Fibroblast of upper back skin (primary cell): ENCODE data around the gene LDB2.
A peak's percentile ranks its signal among the peaks of the same experiment; 100 is the strongest.
"Not testable (repeated sequence)": the region's sequence is repeated elsewhere in the genome, so short reads cannot be mapped to it uniquely, and the experiment has no call there.

Source experiments
- DNase-seq: peaks from one replicate; pipeline ENCODE4 v3.0.0-alpha.2; 2013

Gene LDB2

GRCh38 chr4:16582036-16582435 lies 316.4 kb downstream of the LDB2 start:
- no peak for DNase-seq

DNA sequence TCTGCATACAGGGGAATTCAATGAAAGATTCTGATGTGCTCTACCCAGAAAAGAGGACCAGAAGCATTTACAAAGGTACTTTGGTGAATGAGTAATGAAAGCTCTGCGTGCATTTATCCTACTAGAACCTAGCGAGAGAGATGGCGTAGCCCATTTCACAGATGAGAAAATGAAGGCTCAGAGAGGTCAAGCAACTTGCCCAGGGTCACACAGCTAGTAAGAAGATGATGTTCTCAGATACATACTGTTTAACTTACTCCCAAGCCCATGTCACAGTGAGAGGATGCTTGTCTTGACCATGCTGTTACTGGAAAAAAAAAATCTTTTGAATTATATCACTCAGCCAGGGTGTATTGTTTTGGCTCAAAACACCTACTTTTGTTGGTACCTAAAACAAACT lies 317.3 kb downstream of the LDB2 start:
- no peak for DNase-seq

GRCh38 chr4:16580514-16580913 lies 317.9 kb downstream of the LDB2 start:
- DNase-seq, result no peak

DNA sequence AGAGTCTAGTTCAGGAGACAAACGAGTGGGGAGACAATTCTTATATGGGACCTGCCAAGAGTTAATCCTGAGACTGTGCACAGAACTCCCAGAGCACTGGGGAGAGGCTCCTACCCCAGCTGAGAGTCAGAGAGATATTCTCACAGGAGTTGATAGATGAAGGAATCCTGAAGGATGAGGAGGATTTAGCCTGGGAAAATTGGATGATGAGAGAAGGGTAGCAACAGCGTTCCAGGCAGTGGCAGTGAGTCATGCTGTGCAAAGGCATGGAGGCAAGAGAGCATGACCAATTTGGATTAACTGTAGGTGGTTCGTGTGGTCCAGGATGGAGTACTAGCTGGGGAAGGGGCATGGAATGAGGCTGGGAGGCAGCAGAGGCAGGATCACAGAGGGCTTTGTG lies 318.6 kb downstream of the LDB2 start:
- DNase-seq, result peak; percentile 51

- DNase-seq, result no peak
Measured at GRCh38 chr4:16577177-16577576, 321.3 kb downstream of the LDB2 start.

DNA sequence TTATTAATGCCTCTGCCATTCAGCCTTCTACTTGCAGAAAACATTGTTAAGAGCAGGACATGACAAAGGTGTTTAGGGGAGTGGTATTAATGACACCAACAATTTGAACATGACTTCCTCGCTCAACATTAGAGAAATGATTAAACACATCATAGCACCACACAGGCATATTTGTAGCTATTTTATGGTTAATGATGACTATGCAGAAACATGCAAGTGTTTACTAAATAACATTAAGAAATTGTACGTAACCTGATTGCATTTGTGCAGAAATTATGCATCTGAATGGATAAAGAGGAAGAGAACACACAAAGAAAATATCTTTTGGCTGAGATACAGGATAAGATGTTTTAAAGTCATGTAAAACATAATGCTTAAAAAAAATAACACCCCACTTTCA lies 323.5 kb downstream of the LDB2 start:
- no peak for DNase-seq

DNA sequence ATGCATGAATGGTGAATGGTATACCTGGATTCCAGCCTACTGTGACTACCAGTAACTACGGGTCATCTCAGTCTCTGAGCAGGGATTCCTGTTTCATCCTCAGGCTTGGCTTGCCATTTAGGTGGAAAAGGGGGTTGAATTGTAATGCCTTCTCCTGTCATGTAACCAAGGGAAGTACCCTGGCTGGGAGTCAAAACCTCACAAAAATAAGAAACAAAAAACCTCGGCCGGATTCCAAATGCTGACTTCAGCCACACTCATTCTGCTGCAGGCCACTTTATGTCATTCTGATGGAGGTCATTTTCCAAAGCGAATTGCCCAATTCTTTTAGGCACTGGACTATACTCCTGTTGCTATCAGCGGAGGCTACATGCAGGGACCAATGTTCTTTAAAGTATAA lies 324.7 kb downstream of the LDB2 start:
- DNase-seq, result peak; percentile 66

- peak; percentile 67 for DNase-seq
Measured at GRCh38 chr4:16573206-16573605, 325.2 kb downstream of the LDB2 start.

DNA sequence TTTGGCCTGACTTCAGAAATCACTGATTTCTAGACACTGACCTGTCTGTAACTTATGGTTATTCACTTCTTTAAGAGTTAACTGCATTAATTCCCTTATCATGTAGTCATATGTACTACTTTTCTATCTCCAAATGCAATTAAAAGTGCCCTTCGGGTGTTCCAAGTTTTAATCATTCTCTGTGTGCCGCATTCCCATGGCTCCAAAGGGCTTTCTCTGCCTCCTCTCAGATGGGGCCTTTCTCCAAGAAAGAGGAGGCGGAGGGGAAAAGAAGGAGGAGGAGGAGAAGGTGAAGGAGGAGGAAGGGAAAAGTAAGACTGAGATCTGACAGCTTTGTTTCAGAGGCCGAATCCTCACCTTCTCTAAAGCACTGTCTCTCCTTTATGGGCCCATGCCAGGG lies 325.8 kb downstream of the LDB2 start:
- no peak for DNase-seq

DNA sequence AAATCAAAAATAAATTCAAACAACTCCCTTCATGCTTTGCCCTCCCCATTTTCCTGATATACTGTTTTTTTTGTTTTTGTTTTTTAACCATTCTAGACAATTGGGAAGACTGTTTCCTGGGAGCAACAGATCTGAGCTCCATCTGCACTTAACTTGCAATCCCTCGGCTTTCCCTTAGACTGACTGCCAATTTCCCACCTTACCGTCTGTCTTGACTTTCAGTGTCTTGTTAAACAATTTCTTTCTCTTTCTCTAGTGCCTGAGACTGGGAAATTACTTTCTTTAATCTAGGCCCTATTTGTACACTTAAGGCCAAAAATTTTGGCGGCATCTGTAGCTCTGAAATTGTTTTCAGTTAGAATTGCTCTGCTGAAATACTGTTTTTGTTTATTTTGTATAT lies 326.3 kb downstream of the LDB2 start:
- no peak for DNase-seq

- no peak for DNase-seq
Measured at GRCh38 chr4:16569790-16570189, 328.7 kb downstream of the LDB2 start.

GRCh38 chr4:16557316-16557715 lies 341.1 kb downstream of the LDB2 start:
- DNase-seq, result not testable (repeated sequence)

GRCh38 chr4:16555156-16555555 lies 343.3 kb downstream of the LDB2 start:
- no peak for DNase-seq

GRCh38 chr4:16550531-16550930 lies 347.9 kb downstream of the LDB2 start:
- DNase-seq, result no peak

DNA sequence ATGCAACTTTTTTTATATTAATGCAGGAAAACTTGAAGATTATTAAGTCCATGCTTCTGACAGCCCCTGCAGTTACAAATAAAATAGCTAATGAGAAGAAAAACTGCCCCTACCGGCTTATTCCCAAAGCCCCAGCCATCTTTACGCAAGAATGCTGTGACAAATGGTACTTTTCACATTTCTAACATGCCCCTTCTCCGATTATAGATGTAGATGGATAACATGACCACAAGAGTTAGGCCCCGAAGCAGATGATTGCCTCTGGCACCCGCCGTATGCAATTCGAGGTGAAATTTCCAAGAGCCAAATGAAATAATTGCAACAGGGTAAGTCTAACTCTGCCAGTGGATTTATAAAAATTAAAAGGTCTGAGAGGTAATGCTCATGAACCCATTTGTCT lies 352.8 kb downstream of the LDB2 start:
- DNase-seq, result no peak

DNA sequence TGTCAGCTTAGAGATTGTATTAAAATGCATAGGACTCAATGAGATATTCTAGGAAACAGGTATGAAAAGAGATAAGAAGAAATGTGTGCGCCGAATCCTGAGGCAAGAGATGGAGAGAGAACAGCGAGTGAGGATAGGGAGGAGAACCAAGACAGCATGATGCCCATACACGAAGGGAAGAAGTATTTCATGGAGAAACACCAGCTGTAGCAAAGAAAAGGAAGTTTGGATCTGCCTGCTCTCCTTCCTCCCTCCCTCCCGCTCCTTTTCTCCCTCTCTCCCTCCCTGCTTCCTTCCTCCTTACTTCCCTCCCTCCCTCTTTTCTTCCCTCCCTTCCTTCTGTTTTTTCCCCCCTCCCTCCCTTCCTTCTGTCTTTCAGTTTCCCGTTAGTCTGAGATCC lies 353.6 kb downstream of the LDB2 start:
- no peak for DNase-seq

DNA sequence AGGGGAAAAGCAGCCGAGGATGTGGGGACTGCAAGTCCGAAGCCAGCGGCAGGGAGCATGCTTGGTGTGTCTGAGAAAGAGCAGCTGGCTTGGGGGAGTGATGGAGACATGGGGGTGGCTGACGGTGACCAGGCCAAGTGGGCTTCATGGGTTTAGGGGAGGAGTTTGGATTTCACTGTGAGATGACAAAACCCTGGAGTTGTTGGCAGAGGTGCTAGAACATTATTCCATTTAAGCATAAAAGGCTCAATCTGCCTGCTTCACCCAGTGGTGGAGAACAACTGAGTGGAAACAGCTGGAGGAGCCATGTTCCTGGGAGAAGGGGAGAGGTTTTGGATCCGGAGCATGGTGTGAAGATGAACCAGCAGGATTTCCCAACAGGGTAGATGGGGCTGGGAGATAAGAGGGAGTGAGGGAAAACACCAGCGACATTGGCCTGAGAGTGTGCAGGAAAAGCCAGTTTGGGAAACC lies 354.2 kb downstream of the LDB2 start:
- DNase-seq, result no peak

GRCh38 chr4:16537926-16538325 lies 360.5 kb downstream of the LDB2 start:
- DNase-seq, result no peak

- DNase-seq, result peak; percentile 91
Measured at GRCh38 chr4:16532240-16532970, 366.0 kb downstream of the LDB2 start.

DNA sequence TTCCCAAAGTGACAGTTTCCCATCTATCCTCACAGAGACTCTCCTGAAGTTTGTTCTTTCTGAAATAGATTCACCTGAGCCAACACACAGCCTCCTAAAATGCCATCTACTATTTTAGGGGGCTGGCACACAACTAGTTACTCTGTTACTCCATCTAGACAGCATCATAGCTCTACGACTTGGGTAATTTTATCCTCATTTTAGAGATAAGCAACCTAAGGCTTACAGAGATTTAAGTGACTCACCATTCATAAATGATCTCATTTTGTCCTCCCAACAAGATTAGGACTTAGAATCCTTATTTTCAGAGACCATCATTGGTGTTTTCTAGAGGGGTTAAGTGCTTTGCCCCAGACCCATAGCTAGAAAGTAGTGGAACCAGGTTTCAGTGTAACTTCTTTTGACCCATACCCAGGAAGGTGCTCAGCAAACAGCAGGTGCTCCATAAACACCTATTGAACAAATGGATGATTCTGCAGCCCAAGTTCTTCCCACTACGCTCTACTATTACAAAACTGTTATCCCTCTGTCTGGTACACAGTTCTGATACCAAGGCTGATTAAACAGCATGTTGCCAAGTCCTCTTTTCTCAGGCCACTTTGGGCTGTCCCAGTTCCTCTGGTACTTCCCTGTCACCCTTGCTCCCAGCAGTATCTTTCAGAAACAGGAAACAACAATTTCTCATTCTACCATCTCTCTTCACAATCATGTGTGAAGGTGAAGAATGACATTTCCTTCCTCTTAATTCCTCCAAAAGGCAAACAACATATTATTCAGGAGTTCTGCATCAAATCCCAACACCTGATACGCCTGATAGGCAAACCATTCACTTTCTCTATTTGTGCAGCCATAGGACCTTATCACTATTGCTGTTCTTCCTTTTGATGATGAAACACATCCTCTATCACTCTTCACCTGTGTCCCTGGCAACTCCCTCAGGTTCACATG lies 367.5 kb downstream of the LDB2 start:
- DNase-seq, result no peak

DNA sequence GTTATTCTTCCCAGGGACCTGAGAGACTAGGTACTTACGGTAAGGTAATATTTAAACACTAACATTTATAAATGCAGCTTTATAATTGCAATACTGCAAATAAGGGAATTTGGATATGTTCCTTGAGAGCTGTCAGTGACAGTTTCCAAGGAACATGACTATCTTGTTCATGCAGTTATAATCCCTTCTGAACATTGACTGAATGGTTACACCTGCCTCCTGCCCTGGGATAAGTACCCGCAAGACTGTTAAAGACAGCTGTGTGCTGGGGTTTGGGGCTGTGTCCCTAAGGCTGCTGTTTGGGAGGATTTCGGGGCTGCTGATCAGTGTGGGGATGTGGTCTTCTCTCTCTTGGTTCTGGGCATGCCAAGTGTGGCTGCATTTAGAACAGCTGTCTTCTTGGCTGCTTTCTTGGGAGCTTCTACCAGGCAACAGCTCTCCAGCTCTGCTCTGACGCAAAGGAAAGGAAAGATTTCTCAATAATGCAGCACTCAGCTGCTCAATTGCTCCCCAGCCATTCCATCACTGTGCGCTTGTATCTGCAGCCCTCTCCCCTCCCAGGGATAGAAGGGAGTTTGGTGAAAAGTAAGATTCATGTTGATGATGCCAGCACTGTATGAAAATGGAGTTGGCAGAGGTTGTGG lies 373.4 kb downstream of the LDB2 start:
- peak; percentile 72 for DNase-seq

DNA sequence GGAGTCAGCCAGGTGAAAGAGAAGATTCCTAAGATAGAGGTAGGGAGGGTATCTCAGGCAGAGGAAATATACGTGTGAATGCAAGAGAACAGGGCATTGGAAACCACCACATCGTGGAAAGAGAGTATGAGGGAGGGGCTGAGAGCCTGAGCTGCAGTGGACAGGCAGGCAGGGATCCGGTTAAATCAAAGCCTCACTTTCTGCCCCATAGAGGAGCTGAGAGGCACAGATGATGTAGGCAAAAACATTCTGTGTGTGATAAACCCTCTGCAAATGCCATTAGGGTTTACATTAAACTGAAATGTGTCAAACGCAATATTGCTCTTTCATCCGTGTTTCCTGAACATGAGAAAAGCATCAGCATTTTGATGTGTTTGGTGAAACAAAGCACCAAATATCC lies 374.0 kb downstream of the LDB2 start:
- no peak for DNase-seq

DNA sequence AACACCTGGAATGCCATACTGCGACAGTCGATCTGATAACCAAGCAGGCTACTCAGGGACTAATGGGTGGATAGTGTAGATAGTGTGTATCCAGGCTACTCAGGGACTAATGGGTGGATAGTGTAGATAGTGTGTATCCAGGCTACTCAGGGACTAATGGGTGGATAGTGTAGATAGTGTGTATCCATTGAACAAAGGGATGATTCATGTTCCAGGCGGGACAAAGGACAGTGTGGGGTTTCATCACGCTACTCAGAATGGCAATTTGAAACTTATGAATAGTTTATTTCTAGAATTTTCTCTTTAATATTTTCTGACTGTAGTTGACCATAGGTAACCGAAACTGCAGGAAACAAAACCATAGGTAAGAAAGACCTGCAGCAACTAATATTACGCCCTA lies 374.9 kb downstream of the LDB2 start:
- DNase-seq, result not testable (repeated sequence)
